Left kidney (tissue), 2 donors: Measurements from ENCODE around the gene SNPH. TPM values are rescaled to one million over a fixed set of nuclear protein-coding genes. Genes with fewer than 3 reads are reported as not detected.

ENCODE experiments used
- DNase-seq: peaks from one replicate; pipeline ENCODE4 v3.0.0-alpha.2; 2013
- polyA plus RNA-seq: library from polyadenylated mRNA; unstranded; fragments of 120-200 nt; gene quantifications from one replicate; pipeline ENCODE4 v1.2.1, GENCODE V29; 2013; ENCODE audit not compliant: insufficient read length

Gene SNPH
- polyA plus RNA-seq, 1 donor: 3.3 TPM

GRCh38 chr20:1306316-1307135 lies 40.4 kb downstream of the SNPH start:
- DNase-seq: no peak

DNA sequence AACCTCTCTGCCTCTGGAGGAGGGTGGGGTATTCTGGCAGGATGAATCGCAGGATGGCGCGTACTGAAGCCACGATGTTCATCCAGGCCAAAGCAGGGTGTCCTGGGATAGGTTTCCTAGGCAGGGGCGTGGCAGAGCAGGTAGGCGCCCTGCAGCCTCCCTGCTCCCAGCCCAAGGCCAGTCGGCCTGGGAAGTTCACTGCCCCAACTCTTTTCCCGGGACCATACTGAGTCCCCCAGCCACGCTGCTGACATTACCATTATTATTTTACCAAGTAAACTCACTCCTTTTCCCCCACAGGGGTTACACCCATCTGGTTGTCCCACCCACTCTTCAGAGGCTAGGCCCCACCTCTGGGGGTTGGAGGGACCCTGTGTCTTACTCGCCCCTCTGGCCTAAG lies 41.1 kb downstream of the SNPH start:
- no peak for DNase-seq

- DNase-seq: no peak
These were observed 41.5 kb downstream of the SNPH start for GRCh38 chr20:1307571-1307971.

GRCh38 chr20:1308067-1308701 lies 42.1 kb downstream of the SNPH start:
- no peak for DNase-seq

- DNase-seq: no peak
These were observed 42.6 kb downstream of the SNPH start for GRCh38 chr20:1308702-1309095.

GRCh38 chr20:1309439-1309847 lies 43.3 kb downstream of the SNPH start:
- DNase-seq: no peak

DNA sequence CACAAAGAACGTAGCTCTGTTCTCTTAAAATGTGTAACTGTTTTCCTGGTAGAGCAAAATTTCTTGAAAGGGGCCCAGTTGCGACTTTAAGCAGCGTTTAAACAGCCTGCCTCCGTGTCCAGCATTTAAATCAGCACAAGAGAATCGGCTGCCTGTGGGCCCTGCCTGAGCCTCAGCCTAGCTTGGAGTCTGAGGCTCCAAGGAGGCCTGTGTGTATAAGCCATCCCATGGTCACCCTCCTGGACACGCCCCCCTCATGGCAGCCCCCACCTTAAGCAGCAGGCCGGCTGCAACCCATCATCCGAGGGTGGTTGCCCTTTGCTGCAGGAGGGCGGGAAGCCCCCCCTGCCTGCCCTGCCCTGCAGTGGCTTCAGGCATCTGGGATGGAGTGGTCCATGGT lies 44.0 kb downstream of the SNPH start:
- no peak for DNase-seq

DNA sequence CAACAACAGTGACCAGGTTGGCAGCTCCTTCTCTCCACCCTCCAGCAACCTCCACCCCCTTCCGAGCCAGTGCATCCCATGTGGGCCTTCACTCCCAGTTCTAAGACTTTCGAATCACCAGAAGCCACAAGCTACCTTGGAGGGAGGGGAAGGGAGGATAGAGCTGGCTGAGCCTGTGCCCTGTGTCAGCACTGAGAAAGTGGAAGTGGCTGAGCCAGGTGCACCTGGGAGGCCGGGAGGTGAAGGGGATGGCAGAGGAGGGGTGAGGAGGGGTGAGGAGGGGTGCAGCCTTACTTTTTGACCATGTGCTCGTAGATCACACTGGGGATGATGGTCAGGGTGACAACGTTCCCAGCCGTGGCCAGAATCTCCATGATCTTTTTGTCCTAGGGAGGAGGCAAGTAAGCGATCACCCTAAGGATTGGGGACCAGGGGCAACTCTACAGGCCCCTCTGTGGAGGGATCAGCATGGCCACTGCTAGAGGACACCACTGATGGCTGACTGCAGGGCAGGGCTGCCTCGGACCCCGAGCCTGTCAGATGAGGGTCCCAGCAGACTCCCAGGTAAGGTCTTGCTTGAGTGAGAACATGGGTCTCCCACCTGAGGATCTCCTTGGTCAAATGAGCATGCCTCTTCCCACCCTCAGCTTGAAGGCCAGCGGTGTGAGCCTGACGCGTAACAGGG lies 44.6 kb downstream of the SNPH start:
- DNase-seq: no peak

DNA sequence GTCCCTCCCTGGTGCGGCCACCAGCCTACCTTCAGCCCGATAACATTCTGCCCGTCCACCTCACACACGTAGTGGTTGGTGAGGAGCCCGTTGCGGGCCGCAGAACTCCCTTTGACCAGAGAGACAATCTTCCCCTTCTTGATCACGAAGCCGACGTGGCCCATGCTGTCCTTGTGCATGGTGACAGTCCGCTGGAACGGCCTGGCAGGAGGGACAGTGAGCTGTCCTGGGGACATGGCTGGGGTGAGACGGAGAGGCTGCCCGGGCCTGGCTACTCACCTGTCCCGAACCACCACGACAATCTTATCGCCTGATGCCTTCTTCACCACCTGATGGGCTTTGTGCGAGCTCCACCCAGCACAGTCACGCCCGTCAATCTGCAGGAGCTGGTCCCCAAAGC lies 46.2 kb downstream of the SNPH start:
- DNase-seq: no peak

- no peak for DNase-seq
These were observed 46.8 kb downstream of the SNPH start for GRCh38 chr20:1312904-1313235.

DNA sequence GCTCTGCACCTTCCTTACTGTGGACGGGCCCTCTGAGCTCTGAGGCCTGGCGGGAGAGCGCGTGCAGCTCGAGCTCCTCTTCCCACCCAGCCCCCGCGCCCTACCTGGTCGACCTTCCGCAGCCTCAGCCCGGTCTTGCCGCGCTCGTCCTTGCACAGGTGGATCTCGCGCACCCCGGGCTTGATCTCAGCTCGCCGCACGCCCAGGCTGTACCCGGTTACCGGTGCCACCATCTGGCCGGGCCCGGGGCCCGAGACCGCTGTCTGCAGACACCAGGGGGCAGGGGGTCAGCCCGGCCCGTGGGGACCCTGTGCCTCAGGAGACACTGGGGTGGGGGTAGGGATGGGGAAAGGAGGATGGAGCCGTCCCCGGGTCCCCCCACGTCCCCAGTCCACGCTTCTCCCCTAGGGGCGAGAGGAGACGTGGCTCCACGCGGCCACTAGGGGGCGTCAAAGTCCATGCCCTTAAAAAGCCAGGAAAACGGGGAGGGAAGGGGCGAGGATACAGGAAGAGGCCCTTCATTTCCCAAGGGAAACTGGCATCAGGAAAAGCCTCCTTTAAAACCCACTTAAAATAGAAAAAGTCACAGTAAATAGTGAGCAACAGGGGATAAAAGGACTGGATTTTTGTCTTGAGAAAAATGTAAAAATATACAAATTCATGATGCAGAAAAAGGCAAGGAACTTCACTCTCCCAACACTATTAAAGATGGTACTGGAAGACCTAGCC lies 47.3 kb downstream of the SNPH start:
- DNase-seq: peak; percentile 78

GRCh38 chr20:1315804-1316203 lies 49.7 kb downstream of the SNPH start:
- no peak for DNase-seq

GRCh38 chr20:1317545-1318255 lies 51.6 kb downstream of the SNPH start:
- DNase-seq: no peak

DNA sequence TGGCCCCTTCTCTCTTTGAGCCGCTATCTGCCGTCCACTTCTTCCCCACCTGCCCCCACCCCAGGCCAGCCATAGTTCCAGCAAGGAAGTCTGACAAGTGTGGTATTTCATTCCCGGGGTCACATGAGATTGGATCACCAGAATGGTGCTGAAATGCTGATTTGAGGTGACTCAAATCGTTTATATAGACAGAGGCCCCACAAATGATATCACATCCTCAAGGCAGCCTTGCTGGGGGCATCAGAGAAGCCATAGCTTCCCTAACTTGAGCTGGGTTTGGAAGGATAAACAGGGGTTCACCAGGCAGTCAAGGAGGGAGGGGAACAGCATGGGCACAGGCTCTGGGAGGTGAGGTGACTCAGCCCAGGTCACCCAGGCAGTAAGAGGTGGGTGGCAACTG lies 53.0 kb downstream of the SNPH start:
- no peak for DNase-seq

DNA sequence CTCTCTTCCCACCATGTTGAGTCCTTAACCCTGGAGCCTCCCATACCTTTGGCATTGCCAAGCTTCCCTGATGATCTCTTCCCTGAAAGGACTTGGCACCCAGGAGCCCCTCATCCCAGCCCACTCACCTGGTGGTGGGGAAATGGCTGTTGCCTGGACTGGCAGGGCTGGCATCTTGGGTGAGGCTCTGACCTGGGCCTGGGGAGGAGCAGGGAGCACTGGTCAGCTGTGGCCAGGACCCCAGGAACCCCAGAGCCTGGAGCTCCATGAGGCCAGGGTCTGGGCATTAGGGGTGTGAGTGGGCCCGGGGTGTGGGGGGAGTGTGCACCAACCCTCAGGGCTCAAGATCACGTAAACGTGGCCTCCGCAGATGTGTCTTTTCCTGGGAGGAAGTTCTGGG lies 53.4 kb downstream of the SNPH start:
- DNase-seq: no peak

DNA sequence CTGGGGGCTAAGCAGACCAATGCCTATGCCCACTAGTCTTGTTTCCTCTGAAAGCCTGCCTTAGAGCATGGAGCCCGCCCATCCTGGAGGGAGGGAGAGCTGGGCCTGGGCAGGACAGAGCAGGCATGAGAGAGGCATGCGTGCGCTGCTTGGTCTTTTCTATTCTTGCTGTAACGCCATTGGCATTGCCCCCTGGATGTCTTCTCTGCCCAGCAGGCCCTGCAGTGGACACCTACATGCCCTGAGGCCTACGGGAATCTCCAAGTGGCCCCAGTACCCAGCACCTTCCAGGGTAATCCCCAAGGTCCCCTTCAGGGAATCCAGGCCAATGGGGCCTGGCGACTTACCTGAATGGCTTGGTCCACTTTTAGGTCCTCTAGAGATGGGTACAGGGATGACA lies 53.9 kb downstream of the SNPH start:
- DNase-seq: no peak

DNA sequence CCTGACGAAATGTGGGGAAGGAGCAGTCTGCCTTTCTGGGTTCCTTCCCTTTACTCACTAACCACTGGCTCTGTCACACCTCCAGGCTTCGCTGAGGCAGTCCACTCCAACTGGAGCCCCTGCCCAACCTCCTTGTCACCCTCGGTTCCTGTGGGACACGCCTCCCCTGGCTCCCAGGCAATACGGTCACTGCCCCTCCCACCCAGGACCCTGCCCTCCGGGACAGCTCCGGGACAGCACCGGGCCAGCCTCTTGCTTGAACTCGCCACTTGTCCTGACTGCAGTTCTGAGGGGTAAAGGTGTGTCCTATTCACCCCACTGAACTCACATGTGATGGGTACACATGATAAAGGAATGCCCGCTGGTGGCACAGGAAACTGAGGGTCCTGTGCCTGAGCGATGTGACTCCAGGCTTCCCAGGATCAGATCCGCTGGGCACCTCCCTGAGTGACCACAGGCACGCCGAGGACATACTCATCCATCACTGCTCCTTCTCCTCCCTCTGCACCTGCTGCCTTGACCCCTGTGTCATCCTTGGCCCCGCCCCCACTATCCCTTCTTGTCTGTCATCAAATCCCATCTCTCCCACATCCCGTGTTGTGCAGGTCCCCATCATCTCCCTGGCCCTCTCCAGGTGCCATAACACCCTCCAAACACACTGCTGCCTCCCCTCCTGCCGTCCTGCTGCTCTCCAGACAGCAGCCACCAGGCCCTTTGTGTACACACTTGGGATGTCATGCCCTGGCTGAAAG lies 55.0 kb downstream of the SNPH start:
- no peak for DNase-seq

GRCh38 chr20:1321654-1321939 lies 55.5 kb downstream of the SNPH start:
- DNase-seq: no peak

- DNase-seq: no peak
These were observed 56.6 kb downstream of the SNPH start for GRCh38 chr20:1322511-1323245.

GRCh38 chr20:1323256-1323655 lies 57.2 kb downstream of the SNPH start:
- no peak for DNase-seq
